PC-9 (cell line): Measurements from ENCODE around the gene CLCN5. TPM values are rescaled to one million over a fixed set of nuclear protein-coding genes. Genes with fewer than 3 reads are reported as not detected.

Source experiments
- BruUV-seq: library from RNA; stranded (reverse); fragments of 400-500 nt; replicated peaks from 2 replicates; lab custom pipeline; 2021; lab: Mats Ljungman, UMichigan
- CTCF ChIA-PET: fragments of 300-600 bp; sonication (Branson Sonifier 250); formaldehyde crosslinking; loops from one replicate; lab custom pipeline; 2022; ENCODE audit warnings: antibody characterized with exemption; lab: Charles Lee
- POLR2A ChIA-PET: fragments of 300-600 bp; sonication (Branson Sonifier 250); formaldehyde crosslinking; loops from one replicate; lab custom pipeline; 2022; ENCODE audit warnings: antibody characterized with exemption; ENCODE audit not compliant: unreplicated experiment; lab: Charles Lee
- DNase-seq, 2 experiments: peaks; one replicate each; pipeline versions ENCODE4 v3.0.0 to v3.0.0-alpha.2; 2015 to 2022; ENCODE audit warnings: mixed read lengths in 1 of 2
- H2AFZ ChIP-seq: fragments of 200-600 bp; sonication (generic); 2 replicates; pipeline ENCODE4 v1.8.1; 2017; ENCODE audit warnings: antibody characterized with exemption
- H3F3A ChIP-seq: fragments of 200-600 bp; sonication (generic); 2 replicates; pipeline ENCODE4 v1.8.1; 2017; ENCODE audit warnings: antibody characterized with exemption, mild to moderate bottlenecking, low read depth; ENCODE audit not compliant: insufficient read depth
- H3K27ac ChIP-seq: fragments of 200-600 bp; sonication (generic); 2 replicates; pipeline ENCODE4 v1.6.1; 2016; ENCODE audit warnings: mixed run types
- H3K27me3 ChIP-seq: fragments of 200-600 bp; sonication (generic); 2 replicates; pipeline ENCODE4 v1.6.1; 2016; ENCODE audit warnings: low read depth, mixed run types; ENCODE audit not compliant: insufficient read depth
- H3K36me3 ChIP-seq: fragments of 200-600 bp; sonication (generic); 2 replicates; pipeline ENCODE4 v1.6.1; 2016; ENCODE audit warnings: low read depth, mixed run types
- H3K4me1 ChIP-seq: fragments of 200-600 bp; sonication (generic); replicated peaks from 2 replicates; pipeline ENCODE4 v1.6.1; 2016; ENCODE audit warnings: mixed run types; ENCODE audit not compliant: insufficient read depth
- H3K4me2 ChIP-seq: fragments of 200-600 bp; sonication (generic); 2 replicates; pipeline ENCODE4 v1.6.1; 2017; ENCODE audit warnings: mixed run types
- H3K4me3 ChIP-seq: fragments of 200-600 bp; sonication (generic); 2 replicates; pipeline ENCODE4 v1.6.1; 2016; ENCODE audit warnings: mixed run types
- H3K79me2 ChIP-seq: fragments of 200-600 bp; sonication (generic); 2 replicates; pipeline ENCODE4 v1.6.1; 2017; ENCODE audit warnings: low read depth, mixed run types
- H3K9me2 ChIP-seq: fragments of 200-600 bp; sonication (generic); 2 replicates; pipeline ENCODE4 v1.8.1; 2017; ENCODE audit warnings: mild to moderate bottlenecking; ENCODE audit not compliant: insufficient read depth
- H3K9me3 ChIP-seq: fragments of 200-600 bp; sonication (generic); 2 replicates; pipeline ENCODE4 v1.8.1; 2016; ENCODE audit warnings: low read depth; ENCODE audit not compliant: insufficient read depth
- H4K20me1 ChIP-seq: fragments of 200-600 bp; sonication (generic); 2 replicates; pipeline ENCODE4 v1.8.1; 2017; ENCODE audit not compliant: insufficient read depth
- EZH2 ChIP-seq: fragments of 200-600 bp; sonication (generic); IDR thresholded peaks from 2 replicates; pipeline ENCODE4 v1.8.0; 2017; ENCODE audit warnings: antibody characterized with exemption, low read depth
- intact Hi-C: fragments of 100-400 bp; cut with micrococcal nuclease; formaldehyde crosslinking; loops from one replicate; pipeline ENCODE4 v1.10.0; 2022; ENCODE audit not compliant: unreplicated experiment
- total RNA-seq: library from RNA; stranded (reverse); gene quantifications from 2 replicates; pipeline ENCODE4 v1.2.3, GENCODE V29; 2021
- TF ChIP-seq, protein P1 (sequence below): fragments of 200-600 bp; sonication (generic); conservative IDR thresholded peaks from 2 replicates; pipeline ENCODE4 v1.6.1; 2017; ENCODE audit warnings: mixed run types, antibody characterized with exemption, mild to moderate bottlenecking, moderate library complexity

CLCN5 gene
- total RNA-seq, 1 experiment from 2014 or later, result 0.94 TPM

DNA sequence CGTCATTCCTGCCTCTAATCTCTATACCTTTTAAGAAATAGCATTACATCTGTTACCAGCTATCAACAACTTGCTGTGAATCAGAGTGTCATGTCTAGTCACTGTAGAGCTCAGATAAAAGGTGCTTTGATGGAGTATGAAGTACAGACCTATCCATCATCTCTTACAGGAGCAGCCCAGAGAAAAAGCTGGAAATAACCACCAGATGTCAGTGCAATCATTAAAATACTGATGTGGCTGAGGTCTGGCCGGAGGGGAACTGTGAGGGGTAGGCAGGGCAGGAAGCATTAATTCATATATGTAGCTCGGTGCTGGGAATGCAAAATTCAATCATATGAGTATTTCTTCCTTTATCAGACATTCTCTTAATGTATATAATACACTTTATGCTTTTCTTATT is 177.8 kb downstream of the CLCN5 start:
- H3K4me3 ChIP-seq, result no peak overlapping the region
- H3K36me3 ChIP-seq, result no peaks in the 10 kb centered on the region
- no peak overlapping the region for H2AFZ ChIP-seq
- intact Hi-C loops, result no loop called here
- no peak for DNase-seq
- TF ChIP-seq, protein P1, sequence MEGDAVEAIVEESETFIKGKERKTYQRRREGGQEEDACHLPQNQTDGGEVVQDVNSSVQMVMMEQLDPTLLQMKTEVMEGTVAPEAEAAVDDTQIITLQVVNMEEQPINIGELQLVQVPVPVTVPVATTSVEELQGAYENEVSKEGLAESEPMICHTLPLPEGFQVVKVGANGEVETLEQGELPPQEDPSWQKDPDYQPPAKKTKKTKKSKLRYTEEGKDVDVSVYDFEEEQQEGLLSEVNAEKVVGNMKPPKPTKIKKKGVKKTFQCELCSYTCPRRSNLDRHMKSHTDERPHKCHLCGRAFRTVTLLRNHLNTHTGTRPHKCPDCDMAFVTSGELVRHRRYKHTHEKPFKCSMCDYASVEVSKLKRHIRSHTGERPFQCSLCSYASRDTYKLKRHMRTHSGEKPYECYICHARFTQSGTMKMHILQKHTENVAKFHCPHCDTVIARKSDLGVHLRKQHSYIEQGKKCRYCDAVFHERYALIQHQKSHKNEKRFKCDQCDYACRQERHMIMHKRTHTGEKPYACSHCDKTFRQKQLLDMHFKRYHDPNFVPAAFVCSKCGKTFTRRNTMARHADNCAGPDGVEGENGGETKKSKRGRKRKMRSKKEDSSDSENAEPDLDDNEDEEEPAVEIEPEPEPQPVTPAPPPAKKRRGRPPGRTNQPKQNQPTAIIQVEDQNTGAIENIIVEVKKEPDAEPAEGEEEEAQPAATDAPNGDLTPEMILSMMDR, result peak; percentile 27; the same call in 1 of the 2 replicates
- TF ChIP-seq EZH2, result no peak
- H3K9me3 ChIP-seq, result no peaks in the 10 kb centered on the region
- no peak overlapping the region for H3K27ac ChIP-seq
- no peak overlapping the region for H3K4me2 ChIP-seq
- H4K20me1 ChIP-seq, result no peaks in the 10 kb centered on the region
- H3K9me2 ChIP-seq, result no peaks in the 10 kb centered on the region
- no peaks in the 10 kb centered on the region for H3K4me1 ChIP-seq
- H3K79me2 ChIP-seq, result no peaks in the 10 kb centered on the region
- BruUV-seq, result no TSS peak
- no peaks in the 10 kb centered on the region for H3K27me3 ChIP-seq
- H3F3A ChIP-seq, result no peaks in the 10 kb centered on the region
- ChIA-PET CTCF (no interaction called here), POLR2A (no interaction called here)

DNA sequence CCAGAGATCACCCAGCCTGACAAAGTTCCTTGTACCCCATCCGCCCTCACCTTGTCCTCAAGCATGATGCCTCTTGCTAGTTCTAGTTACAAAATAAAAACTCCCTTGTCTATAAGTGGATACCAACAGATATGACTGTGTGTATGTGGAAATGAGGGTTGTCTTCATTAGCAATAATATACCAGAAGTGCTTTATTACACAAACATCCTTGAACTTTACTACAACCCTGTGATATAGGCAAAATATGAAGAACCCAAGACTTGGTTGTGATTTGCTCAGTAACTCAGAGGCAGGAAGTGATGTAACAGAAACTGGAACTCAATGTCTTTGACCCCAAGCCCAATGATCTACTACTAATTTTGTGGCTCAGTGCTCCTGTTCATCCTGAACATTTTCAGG is 180.8 kb downstream of the CLCN5 start:
- Histone ChIP-seq H3K4me2 (no peak overlapping the region), H3K27me3 (no peaks in the 10 kb centered on the region), H2AFZ (no peak overlapping the region), H3K4me1 (no peaks in the 10 kb centered on the region), H3F3A (no peaks in the 10 kb centered on the region), H3K27ac (no peak overlapping the region), H4K20me1 (no peaks in the 10 kb centered on the region), H3K9me3 (no peaks in the 10 kb centered on the region), H3K36me3 (no peaks in the 10 kb centered on the region), H3K4me3 (no peak overlapping the region), H3K79me2 (no peaks in the 10 kb centered on the region), H3K9me2 (no peaks in the 10 kb centered on the region)
- DNase-seq, result no peak
- POLR2A ChIA-PET, result no interaction called here
- intact Hi-C loops, result no loop called here
- CTCF ChIA-PET, result no interaction called here
- TF ChIP-seq, protein P1, result no peak
- no peak for TF ChIP-seq EZH2
- no TSS peak for BruUV-seq

DNA sequence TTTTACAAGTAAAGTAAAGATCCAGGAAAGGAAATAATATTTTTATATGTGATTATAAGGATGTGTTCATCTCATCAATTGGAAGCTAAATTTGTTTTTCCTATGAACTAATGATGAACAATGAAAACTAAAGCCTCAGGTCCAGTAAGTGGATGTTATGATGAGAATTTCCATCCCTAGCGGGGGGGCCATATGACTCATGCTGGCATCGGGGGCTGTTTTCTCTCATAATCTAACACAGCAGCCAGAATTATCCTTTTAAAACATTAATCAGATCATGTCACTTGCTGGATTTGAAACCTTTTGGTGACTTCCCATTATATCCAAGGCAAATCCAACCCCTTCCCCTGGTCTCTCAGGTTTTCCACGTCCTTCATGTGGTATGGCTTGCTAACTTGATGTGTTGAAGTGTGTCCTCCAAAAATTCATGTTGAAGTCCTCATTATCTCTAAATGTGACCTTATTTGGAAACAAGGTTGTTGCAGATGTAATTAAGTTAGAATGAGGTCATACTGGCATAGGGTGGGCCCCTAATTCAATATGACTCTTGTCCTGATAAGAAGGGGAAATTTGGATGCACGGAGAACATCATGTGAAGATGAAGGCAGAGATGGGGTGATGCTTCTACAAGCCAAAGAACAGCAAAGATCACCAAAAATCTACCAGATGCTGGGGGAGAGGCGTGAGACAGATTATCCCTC is 181.6 kb downstream of the CLCN5 start:
- POLR2A ChIA-PET, result no interaction called here
- no TSS peak for BruUV-seq
- H2AFZ ChIP-seq, result no peak overlapping the region

More for the DNA sequence above, 181.6 kb downstream of the CLCN5 start:
- no peaks in the 10 kb centered on the region for H3K79me2 ChIP-seq
- no peak overlapping the region for H3K4me2 ChIP-seq
- no peaks in the 10 kb centered on the region for H3F3A ChIP-seq
- H3K27ac ChIP-seq, result no peak overlapping the region
- no peaks in the 10 kb centered on the region for H3K9me3 ChIP-seq
- DNase-seq, result no peak
- CTCF ChIA-PET, result no interaction called here
- H3K4me3 ChIP-seq, result no peak overlapping the region
- H4K20me1 ChIP-seq, result no peaks in the 10 kb centered on the region
- TF ChIP-seq EZH2, result no peak
- TF ChIP-seq, protein P1, result no peak
- H3K36me3 ChIP-seq, result no peaks in the 10 kb centered on the region
- no peaks in the 10 kb centered on the region for H3K27me3 ChIP-seq
- no peaks in the 10 kb centered on the region for H3K4me1 ChIP-seq
- intact Hi-C loops, result no loop called here
- H3K9me2 ChIP-seq, result no peaks in the 10 kb centered on the region
